ENCODE data around the gene XNDC1N.

GRCh38 chr11:71936825-71937224, 8.4 kb upstream of the XNDC1N start:
- TF ChIP-seq POLR2AphosphoS5 (IDR thresholded peaks at IDR 0.05; ENCODE audit: low read depth) (no peak), CTCF (conservative IDR thresholded peaks at IDR 0.05; ENCODE audit: low read depth in 2 of 2) (no peak), EZH2 (IDR thresholded peaks at IDR 0.05; ENCODE audit: low read depth, unreplicated experiment) (no peak)

Measured in GM23338 (cell line).